ENCODE results near the gene GPR150.

GPR150 gene

DNA sequence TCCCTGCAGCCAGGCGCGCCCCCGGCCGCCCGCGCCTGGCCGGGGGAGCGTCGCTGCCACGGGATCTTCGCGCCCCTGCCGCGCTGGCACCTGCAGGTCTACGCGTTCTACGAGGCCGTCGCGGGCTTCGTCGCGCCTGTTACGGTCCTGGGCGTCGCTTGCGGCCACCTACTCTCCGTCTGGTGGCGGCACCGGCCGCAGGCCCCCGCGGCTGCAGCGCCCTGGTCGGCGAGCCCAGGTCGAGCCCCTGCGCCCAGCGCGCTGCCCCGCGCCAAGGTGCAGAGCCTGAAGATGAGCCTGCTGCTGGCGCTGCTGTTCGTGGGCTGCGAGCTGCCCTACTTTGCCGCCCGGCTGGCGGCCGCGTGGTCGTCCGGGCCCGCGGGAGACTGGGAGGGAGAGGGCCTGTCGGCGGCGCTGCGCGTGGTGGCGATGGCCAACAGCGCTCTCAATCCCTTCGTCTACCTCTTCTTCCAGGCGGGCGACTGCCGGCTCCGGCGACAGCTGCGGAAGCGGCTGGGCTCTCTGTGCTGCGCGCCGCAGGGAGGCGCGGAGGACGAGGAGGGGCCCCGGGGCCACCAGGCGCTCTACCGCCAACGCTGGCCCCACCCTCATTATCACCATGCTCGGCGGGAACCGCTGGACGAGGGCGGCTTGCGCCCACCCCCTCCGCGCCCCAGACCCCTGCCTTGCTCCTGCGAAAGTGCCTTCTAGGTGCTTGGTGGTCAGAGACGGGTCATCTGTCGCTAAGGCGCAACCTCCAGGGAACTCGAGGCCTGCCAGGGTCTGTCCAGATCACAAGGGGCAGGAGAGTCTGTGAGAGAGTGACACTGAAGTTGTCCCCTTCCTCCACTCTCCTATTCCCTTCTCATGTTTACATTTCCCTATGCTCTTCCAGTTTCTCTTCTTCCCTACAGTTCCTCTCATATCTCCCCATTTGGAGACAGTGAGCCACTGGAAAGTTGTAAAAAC is 1.3 kb downstream of the GPR150 start:
- H3K4me3 ChIP-seq (ENCODE audit: low read depth, low read length) = peak overlapping the region; percentile 63
- peak; percentile 2 for TF ChIP-seq CTCF (IDR thresholded peaks at IDR 0.05; ENCODE audit: insufficient read depth, low read depth, low read length, missing control alignments)
- DNase-seq (ENCODE audit: low read depth) = peak; percentile 59

DNA sequence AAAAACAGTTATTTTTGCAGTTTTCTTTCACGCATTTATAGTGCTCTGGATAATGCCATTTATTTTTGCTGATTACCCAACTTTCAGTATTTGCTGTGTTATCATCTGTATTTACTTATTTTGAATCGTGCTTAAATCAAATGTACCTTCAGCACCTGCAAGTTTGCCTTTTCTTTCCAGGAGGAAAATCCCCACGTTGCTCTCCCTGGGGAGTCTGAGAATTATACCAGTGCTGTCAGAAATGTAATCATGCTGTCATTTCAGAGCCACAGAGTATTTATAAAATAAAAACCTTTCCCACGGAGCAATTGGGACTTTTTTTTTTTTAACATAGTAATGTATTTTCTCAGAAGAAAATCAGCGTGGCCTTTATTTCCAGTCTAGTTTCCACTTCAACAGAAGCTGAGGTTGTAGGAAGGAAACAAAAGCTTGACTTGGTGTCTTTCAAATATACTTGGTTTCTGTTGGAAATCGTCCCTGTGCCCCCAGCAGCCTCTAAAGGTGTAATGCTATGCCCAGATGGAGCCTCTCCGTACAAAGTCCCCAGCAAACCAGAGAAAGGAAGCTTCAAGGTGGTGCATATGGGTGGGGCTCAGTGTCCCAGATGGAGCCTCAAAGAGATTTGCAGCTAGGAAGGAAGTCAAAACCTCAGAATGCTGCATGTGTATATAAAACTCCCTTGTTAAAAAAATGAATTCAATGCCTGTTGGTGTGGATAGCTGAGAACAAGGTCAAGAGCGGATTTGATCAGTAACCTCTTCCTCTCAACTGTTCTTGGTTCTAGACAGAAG is 2.1 kb downstream of the GPR150 start:
- H3K4me3 ChIP-seq (ENCODE audit: low read depth, low read length) = peak overlapping the region; percentile 63
- peak; percentile 29 for DNase-seq (ENCODE audit: low read depth)
- no peak for TF ChIP-seq CTCF (IDR thresholded peaks at IDR 0.05; ENCODE audit: insufficient read depth, low read depth, low read length, missing control alignments)

DNA sequence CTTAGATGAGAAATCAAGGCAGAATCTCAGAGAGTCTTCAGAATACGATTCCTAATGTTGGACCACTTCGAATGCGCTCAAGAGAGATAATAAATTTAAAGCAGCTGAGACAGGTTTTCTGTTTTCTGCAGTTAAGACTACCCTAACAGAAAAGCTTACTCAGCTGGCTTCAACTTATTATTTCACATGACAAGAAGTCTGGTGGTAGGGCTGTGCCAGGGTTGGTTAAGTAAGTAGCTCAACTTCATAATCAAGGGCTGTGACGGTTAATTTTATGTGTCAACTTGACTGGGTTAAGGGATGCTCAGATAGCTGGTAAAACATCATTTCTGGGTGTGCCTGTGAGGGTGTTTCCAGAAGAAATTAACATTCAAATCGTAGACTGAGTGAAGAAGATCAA is 3.8 kb downstream of the GPR150 start:
- no peak overlapping the region for H3K4me3 ChIP-seq (ENCODE audit: low read depth, low read length)
- no peak for DNase-seq (ENCODE audit: low read depth)
- TF ChIP-seq CTCF (IDR thresholded peaks at IDR 0.05; ENCODE audit: insufficient read depth, low read depth, low read length, missing control alignments) = no peak

- no peak overlapping the region for H3K4me3 ChIP-seq (ENCODE audit: low read depth, low read length)
- TF ChIP-seq CTCF (IDR thresholded peaks at IDR 0.05; ENCODE audit: insufficient read depth, low read depth, low read length, missing control alignments) = no peak
- no peak for DNase-seq (ENCODE audit: low read depth)
These were observed 4.5 kb downstream of the GPR150 start for GRCh38 chr5:95624368-95624767.

- no peak for TF ChIP-seq CTCF (IDR thresholded peaks at IDR 0.05; ENCODE audit: insufficient read depth, low read depth, low read length, missing control alignments)
- no peak for DNase-seq (ENCODE audit: low read depth)
- no peak overlapping the region for H3K4me3 ChIP-seq (ENCODE audit: low read depth, low read length)
These were observed 6.8 kb downstream of the GPR150 start for GRCh38 chr5:95626701-95627100.

GRCh38 chr5:95627971-95628810 is 8.3 kb downstream of the GPR150 start:
- H3K4me3 ChIP-seq (ENCODE audit: low read depth, low read length) = no peak overlapping the region
- DNase-seq (ENCODE audit: low read depth) = no peak
- TF ChIP-seq CTCF (IDR thresholded peaks at IDR 0.05; ENCODE audit: insufficient read depth, low read depth, low read length, missing control alignments) = no peak

All from GM12865 (cell line).